A673 (cell line): Measurements from ENCODE around the gene GLS.

Source experiments
- EZH2 ChIP-seq: fragments of 200-600 bp; sonication (generic); IDR thresholded peaks from 2 replicates; pipeline ENCODE4 v1.6.1; 2017; ENCODE audit warnings: borderline replicate concordance, low read depth, mild to moderate bottlenecking, mixed read lengths, antibody characterized with exemption, low read length; ENCODE audit not compliant: poor library complexity, severe bottlenecking
- TF ChIP-seq, protein P1 (sequence below): fragments of 300-800, 200-600 bp; sonication (generic); conservative IDR thresholded peaks from 2 replicates; pipeline ENCODE4 v1.5.1; 2017; ENCODE audit warnings: low read depth, mild to moderate bottlenecking, antibody characterized with exemption, low read length, moderate library complexity, mixed read lengths

- TF ChIP-seq, protein P1, sequence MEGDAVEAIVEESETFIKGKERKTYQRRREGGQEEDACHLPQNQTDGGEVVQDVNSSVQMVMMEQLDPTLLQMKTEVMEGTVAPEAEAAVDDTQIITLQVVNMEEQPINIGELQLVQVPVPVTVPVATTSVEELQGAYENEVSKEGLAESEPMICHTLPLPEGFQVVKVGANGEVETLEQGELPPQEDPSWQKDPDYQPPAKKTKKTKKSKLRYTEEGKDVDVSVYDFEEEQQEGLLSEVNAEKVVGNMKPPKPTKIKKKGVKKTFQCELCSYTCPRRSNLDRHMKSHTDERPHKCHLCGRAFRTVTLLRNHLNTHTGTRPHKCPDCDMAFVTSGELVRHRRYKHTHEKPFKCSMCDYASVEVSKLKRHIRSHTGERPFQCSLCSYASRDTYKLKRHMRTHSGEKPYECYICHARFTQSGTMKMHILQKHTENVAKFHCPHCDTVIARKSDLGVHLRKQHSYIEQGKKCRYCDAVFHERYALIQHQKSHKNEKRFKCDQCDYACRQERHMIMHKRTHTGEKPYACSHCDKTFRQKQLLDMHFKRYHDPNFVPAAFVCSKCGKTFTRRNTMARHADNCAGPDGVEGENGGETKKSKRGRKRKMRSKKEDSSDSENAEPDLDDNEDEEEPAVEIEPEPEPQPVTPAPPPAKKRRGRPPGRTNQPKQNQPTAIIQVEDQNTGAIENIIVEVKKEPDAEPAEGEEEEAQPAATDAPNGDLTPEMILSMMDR, result no peak
- no peak for TF ChIP-seq EZH2
Measured at GRCh38 chr2:191008286-191008685, 127.7 kb downstream of the GLS start.
